Adrenal gland (tissue), 5 donors: Measurements from ENCODE around the gene RYR3.

Experiments
- POLR2A ChIP-seq, 2 donors: fragments of 450-650 bp; IDR thresholded peaks; one replicate each; pipeline ENCODE4 v1.6.1; 2017; ENCODE audit warnings: antibody characterized with exemption in 2 of 2, mild to moderate bottlenecking in 2 of 2, moderate library complexity in 1 of 2
- TF ChIP-seq, protein P1 (sequence below), 6 experiments: fragments of 450-650 bp in 4 of 6; fragments of 200-600 bp in 2 of 6; sonication (generic) in 1 of 6; IDR thresholded peaks; 1 replicate in 5 of 6; 2 replicates in 1 of 6; pipeline versions ENCODE4 v1.5.1 to v1.8.0; 2016 to 2021; ENCODE audit warnings: antibody characterized with exemption in 6 of 6, mild to moderate bottlenecking in 2 of 6, moderate library complexity in 1 of 6
- donor health status: DM: no; HTN: no; CAD: no.

GRCh38 chr15:33872416-33873106 is 561.8 kb downstream of the RYR3 start:
- TF ChIP-seq, protein P1, sequence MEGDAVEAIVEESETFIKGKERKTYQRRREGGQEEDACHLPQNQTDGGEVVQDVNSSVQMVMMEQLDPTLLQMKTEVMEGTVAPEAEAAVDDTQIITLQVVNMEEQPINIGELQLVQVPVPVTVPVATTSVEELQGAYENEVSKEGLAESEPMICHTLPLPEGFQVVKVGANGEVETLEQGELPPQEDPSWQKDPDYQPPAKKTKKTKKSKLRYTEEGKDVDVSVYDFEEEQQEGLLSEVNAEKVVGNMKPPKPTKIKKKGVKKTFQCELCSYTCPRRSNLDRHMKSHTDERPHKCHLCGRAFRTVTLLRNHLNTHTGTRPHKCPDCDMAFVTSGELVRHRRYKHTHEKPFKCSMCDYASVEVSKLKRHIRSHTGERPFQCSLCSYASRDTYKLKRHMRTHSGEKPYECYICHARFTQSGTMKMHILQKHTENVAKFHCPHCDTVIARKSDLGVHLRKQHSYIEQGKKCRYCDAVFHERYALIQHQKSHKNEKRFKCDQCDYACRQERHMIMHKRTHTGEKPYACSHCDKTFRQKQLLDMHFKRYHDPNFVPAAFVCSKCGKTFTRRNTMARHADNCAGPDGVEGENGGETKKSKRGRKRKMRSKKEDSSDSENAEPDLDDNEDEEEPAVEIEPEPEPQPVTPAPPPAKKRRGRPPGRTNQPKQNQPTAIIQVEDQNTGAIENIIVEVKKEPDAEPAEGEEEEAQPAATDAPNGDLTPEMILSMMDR (IDR thresholded peaks at IDR 0.05), result no peak
- no peak for TF ChIP-seq POLR2A (IDR thresholded peaks at IDR 0.05)
